Stimulated activated CD8-positive, alpha-beta memory T cell treated with anti-CD3 and anti-CD28 coated beads, Interleukin-15, amount 100 ng/mL, for 4 hours (primary cell): ENCODE results near the gene CHFR.
"Not testable (repeated sequence)": the region's sequence is repeated elsewhere in the genome, so short reads cannot be mapped to it uniquely, and the experiment has no call there.

Experiments used
- DNase-seq, 2 donors: peaks; one replicate each; pipeline ENCODE4 v3.0.0-alpha.2; 2020; ENCODE audit warnings: low read depth in 2 of 2

CHFR gene

DNA sequence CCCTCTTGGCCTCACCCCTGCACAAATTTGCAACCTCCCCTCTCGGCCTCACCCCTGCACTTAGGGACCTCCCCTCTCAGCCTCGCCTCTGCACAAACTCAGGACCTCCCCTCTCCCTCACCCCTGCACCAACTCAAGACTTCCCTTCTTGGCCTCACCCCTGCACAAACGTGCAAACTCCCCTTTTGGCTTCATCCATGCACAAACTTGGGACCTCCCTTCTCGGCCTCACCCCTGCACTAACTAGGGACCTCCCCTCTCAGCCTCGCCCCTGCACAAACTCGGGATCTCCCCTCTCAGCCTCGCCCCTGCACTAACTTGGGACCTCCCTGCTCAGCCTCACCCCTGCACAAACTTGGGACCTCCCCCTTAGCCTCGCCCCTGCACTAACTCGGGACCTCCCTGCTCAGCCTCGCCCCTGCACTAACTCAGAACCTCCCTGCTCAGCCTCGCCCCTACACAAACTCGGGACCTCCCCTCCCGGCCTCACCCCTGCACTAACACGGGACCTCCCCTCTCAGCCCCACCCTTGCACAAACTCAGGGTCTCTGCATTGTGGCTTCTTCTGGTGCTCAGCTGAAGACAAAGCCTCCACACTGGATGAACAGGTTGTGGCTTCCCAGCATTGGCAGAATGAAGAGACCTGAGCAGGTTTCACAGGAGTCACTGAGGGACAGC lies 47.7 kb downstream of the CHFR start:
- no peak for DNase-seq

DNA sequence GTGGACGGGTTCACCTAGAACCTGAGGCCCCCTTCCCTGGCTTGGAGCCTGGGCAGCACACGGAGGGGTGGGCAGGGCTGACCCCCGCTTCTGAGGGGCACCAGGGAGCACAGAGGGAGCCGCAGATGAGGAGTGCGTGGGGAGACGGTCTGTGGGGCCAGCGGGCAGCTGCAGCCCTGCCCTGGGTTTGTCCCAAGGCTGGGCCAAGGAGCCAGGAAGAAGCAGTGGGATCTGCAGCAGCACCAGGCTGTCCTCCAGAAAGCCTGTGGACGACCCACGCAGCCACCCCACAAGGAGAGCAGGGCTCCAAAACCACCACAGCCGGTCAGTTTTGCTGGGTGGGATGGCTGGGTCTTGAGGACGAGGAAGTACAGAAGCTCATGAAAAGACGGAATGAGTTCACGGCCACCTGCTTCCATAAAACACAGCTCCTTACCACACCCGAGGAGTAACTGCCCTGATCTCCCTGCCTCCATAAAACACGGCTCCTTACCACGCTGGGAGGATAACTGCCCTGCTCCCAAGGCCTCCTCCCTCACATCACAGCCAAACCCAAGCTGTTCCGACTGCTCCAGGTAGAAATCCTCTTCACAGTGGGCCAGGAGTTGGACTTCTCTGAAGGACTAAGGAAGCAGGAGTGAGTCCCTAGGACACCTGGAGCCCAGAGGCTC lies 48.9 kb downstream of the CHFR start:
- no peak for DNase-seq

DNA sequence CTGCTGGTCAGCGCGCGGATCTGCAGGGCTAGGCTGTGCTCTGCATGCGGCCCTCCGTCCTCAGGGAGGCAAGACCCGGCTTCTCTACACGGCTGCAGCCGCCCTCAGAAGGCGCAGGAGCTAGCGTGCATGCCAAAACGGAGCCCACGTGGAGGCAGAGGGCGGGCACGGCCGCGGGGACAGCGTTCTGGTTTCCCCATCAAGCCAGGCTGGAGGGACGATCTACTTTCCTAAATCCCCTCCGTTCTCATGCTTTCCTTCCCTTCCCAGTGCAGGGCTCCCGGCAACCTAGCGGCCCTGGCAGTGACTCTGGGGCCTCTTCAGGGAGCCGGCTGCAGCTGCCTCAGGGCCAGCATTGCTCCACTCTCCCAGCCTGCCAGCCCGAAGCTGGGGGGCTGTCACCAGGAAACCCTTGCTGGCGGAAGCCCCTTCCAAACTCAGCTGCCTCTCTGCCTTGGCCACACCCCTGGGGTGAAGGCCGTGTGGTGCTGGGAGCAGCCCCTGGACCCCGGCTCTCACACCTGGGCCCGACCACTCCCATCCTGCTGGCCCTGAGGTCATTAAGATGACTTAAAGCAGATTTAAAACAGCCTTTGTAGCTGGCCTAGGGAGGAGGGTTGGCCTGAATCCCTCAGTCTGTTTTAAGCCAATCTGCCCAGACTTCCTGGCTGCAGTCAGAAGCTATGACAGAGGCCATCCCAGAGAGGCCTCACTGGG lies 49.6 kb downstream of the CHFR start:
- DNase-seq: no peak

DNA sequence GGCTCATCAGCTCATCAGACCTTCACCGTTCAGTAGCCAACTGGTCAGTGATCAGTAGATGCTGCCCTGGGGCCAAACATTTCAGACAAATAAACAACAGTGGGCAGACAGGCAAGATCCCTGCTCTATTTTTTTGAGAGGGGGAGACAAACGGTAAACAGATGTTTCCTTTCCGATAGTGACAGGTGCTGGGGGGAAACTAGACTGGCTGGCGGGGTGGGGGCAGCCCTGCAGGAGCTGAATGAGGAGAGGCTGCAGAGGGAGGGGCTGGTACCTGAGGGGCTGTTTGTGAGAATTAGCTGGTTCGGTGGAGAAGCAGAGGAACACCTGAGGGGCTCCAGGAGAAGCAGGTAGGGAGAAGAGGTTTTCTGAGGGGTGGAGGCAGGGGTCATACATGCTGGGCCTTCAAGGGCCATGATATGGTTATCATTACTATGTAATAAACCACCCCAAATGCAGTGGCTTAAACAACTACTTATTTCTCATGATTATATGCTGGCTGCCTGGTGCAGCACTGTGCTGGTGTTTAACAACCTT lies 50.5 kb downstream of the CHFR start:
- no peak for DNase-seq

- not testable (repeated sequence) for DNase-seq
Observed at GRCh38 chr12:132836230-132836629, 51.2 kb downstream of the CHFR start.

- no peak for DNase-seq
Observed at GRCh38 chr12:132835076-132836025, 52.1 kb downstream of the CHFR start.

DNA sequence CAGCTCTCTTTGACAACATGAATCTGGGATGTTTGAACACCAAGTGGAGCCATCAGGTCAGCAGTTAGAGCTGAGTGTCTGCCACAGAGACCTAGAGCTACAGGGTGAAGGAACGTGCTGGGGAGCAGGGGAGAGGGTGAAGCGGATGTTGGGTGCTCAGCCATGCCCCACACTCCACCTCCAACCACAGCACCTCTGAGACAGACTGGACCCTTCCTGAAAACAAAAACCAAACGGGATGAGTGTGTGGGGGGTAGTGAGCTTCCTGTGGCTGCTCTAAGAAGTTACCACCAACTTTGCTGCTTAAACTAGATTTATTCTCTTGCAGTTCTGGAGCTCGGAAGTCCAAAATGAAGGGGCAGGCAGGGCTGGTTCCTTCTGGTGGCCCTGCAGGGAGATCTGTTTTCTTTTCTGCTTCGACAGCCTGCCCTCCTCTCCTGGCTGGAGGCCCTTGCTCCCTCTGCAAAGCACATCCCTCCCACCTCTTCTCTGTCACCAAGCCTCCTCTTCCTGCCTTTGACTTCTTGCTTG lies 53.2 kb downstream of the CHFR start:
- no peak for DNase-seq

- DNase-seq: no peak
Observed at GRCh38 chr12:132833341-132833740, 54.1 kb downstream of the CHFR start.

DNA sequence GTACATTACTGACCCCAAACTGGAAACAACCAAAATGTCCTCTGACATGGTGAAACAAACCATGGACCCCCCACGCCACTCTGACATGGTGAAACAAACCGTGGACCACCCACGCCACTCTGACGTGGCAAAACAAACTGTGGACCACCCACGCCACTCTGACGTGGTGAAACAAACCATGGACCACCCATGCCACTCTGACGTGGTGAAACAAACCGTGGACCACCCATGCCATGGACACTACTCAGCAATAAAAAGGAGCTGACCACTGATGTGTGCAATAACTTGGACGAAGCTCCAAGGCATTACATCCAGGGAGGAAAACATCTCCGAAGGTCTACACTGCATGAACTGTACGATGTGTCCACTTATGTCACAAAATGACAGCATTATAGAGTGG lies 55.6 kb downstream of the CHFR start:
- DNase-seq: no peak

DNA sequence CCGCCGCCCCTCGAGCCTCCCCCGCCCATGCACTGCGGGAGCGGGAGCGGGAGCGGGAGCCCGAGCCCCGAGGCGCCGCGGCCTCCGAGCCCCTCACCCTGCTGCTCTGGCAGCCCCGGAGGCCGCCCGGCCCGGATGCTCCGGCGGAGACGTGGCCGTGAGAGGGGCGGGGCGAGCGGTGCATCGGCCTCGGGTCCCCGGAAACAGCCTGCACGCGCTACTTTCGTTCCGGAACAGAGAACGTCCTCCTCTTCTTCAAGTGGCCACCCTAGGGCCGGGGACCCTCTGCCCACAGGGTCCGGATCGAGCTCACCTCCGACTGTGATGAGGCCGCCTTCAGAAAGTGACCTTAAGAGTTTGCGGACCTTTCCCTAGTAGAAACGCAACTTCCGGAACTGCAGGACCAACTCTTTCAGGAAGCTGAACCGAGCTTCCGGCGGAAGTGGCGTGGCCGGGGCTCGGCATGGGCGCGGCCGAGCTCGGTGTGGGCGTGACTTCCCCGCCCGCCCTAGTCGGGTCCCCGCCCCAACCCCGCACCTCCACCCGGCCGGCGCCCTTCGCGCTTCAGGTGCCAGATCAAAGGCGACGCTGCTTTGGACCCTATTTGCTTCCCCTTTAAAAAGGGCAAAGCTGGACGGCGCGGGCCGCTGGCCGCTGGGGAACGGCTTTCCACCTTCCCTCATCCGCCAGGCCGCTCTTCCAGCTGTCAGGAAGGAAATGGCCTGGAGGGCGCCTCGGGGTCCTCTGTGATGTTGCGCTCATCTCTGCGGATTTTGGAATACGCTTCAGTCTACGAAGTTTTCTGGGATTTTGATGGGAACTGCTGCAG lies 58.5 kb downstream of the CHFR start, which contains the start of gene GOLGA3:
Gene GOLGA3 (minus strand): TSS at position 164 of the 829 bp plus-strand sequence. CDS start 6,741 bp downstream, outside the sequence.
- DNase-seq: peak; percentile 87 to 88

DNA sequence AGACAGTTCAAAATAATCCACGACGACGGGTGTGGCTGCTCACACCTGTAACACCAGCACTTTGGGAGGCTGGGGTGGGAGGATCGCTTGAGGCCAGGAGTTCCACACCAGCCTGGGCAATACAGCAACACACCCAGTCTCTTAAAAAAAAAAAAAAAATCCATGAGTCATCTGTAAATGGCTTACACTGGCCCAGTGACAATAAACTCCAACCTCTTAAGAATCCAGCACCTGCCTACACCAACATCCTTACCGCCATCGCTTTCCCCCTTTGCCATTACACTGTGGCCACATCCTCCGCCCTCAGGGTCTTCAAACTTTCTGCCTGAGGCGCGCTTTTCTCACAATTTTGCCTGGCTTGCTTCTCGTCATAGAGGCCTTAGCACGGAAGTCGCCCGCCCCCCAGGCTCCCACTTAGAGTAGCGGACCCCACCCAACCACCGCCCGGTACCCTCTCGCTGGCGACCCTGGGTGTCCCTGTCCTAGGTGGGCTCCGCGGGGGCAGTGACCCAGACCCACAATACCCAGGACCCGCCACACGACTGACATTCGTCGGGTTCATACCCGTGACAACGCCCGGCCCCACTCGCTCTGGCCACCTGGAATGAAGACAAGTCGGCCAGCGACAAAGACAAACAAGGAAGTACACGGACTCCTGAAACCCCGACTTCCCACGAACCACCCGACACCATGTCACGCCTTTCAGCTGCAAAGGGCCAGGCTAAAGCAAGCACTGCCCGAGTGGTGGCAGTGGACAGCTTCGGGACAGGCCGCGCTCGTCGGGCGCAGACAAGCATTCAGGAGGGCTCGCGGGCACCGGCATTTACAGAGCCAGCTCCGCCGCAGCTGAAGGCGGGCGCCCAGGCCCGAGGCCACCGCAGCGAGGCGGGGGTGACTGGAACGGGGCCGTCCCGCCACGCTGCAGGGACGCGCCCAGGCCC lies 59.4 kb downstream of the CHFR start:
- DNase-seq: no peak

DNA sequence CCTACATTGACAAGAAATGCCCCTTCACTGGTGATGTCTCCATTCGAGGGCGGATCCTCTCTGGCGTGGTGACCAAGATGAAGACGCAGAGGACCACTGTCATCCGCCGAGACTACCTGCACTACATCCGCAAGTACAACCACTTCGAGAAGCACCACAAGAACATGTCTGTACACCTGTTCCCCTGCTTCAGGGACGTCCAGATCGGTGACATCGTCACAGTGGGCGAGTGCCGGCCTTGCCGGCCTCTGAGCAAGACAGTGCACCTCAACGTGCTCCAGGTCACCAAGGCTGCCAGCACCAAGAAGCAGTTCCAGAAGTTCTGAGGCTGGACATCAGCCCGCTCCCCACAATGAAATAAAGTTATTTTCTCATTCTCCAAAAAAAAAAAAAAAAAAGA lies 61.5 kb downstream of the CHFR start:
- DNase-seq: no peak

GRCh38 chr12:132825089-132825488 lies 62.3 kb downstream of the CHFR start:
- DNase-seq: no peak

- no peak for DNase-seq
Observed at GRCh38 chr12:132824053-132824452, 63.4 kb downstream of the CHFR start.

DNA sequence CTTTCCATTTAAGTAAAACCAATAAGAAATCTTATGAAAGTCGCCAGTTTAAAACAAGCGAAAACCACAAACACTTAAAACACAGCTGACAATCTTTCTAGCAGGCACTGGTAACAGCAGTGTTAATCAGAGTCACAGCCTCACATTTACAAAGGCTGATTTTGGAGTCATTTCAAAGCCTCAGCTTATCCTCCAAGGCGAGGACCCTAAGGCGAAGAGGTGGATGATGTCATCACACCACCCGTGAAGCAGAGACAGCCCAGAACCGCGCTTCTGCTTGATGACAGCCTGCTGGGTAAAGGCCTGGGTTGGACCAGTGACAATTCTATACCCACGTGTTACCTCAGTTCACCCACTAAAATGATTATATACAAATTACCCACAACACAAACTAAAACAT lies 68.8 kb downstream of the CHFR start:
- DNase-seq: no peak

GRCh38 chr12:132814232-132814631 lies 73.2 kb downstream of the CHFR start:
- DNase-seq: no peak

GRCh38 chr12:132813443-132813842 lies 74.0 kb downstream of the CHFR start:
- no peak for DNase-seq

- DNase-seq: no peak
Observed at GRCh38 chr12:132812631-132813305, 74.6 kb downstream of the CHFR start.

DNA sequence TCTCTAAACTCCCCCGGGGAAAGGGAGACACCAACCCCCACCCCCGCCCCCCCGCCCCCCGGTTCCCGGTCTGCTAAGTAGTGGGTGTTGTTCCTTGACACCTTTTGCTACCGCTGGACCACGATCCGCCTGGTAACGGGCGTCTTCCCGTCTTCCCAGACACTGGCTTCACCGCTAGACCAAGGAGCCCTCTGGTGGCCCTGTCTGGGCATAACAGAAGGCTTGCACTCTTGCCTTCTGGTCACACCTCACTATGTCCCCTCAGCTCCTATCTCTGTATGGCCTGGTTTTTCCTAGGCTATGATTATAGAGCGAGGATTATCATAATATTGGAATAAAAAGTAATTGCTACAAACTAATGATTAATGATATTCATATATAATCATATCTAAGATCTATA lies 78.0 kb downstream of the CHFR start:
- DNase-seq: not testable (repeated sequence)
